IPS-11a (cell line): Measurements from ENCODE around the gene ABCC1.
"Not testable (repeated sequence)": the region's sequence is repeated elsewhere in the genome, so short reads cannot be mapped to it uniquely, and the experiment has no call there.

ENCODE experiments used
- H3K4me3 ChIP-seq: one replicate; pipeline ENCODE4 v1.5.1; 2013; ENCODE audit warnings: low read depth, low read length, control low read depth

The ABCC1 gene

GRCh38 chr16:15949210-15950160 lies at the start of gene ABCC1:
TSS of gene ABCC1 (plus strand) at chr16:15949616. CDS start at chr16:15949752, 136 bp downstream.
- peak within 1 kb of the TSS; percentile 76 for H3K4me3 ChIP-seq

- H3K4me3 ChIP-seq, result no peak overlapping the region
Observed at GRCh38 chr16:15900357-15900756, 49.1 kb upstream of the ABCC1 start.

GRCh38 chr16:15900901-15901500 lies 48.4 kb upstream of the ABCC1 start:
- H3K4me3 ChIP-seq, result no peak overlapping the region

GRCh38 chr16:15903960-15904359 lies 45.5 kb upstream of the ABCC1 start:
- no peak overlapping the region for H3K4me3 ChIP-seq

GRCh38 chr16:15906439-15906838 lies 43.0 kb upstream of the ABCC1 start:
- H3K4me3 ChIP-seq, result no peak overlapping the region

GRCh38 chr16:15907863-15908478 lies 41.4 kb upstream of the ABCC1 start:
- no peak overlapping the region for H3K4me3 ChIP-seq

- no peak overlapping the region for H3K4me3 ChIP-seq
Observed at GRCh38 chr16:15911198-15911597, 38.2 kb upstream of the ABCC1 start.

- H3K4me3 ChIP-seq, result no peak overlapping the region
Observed at GRCh38 chr16:15913046-15913698, 36.2 kb upstream of the ABCC1 start.

GRCh38 chr16:15915555-15916081 lies 33.8 kb upstream of the ABCC1 start:
- H3K4me3 ChIP-seq, result no peak overlapping the region

- H3K4me3 ChIP-seq, result no peak overlapping the region
Observed at GRCh38 chr16:15916323-15916722, 33.1 kb upstream of the ABCC1 start.

- H3K4me3 ChIP-seq, result not testable (repeated sequence)
Observed at GRCh38 chr16:15918314-15918713, 31.1 kb upstream of the ABCC1 start.

- no peak overlapping the region for H3K4me3 ChIP-seq
Observed at GRCh38 chr16:15919331-15919730, 30.1 kb upstream of the ABCC1 start.

GRCh38 chr16:15924996-15925395 lies 24.4 kb upstream of the ABCC1 start:
- H3K4me3 ChIP-seq, result no peak overlapping the region

GRCh38 chr16:15925631-15926030 lies 23.8 kb upstream of the ABCC1 start:
- H3K4me3 ChIP-seq, result no peak overlapping the region

- H3K4me3 ChIP-seq, result no peak overlapping the region
Observed at GRCh38 chr16:15928261-15929104, 20.9 kb upstream of the ABCC1 start.

- H3K4me3 ChIP-seq, result no peak overlapping the region
Observed at GRCh38 chr16:15932939-15933338, 16.5 kb upstream of the ABCC1 start.

- no peak overlapping the region for H3K4me3 ChIP-seq
Observed at GRCh38 chr16:15933781-15934180, 15.6 kb upstream of the ABCC1 start.

- H3K4me3 ChIP-seq, result no peak overlapping the region
Observed at GRCh38 chr16:15934991-15935390, 14.4 kb upstream of the ABCC1 start.

GRCh38 chr16:15936809-15937208 lies 12.6 kb upstream of the ABCC1 start:
- not testable (repeated sequence) for H3K4me3 ChIP-seq
